ENCODE results near the gene ABCB7.
"Not testable (repeated sequence)": the region's sequence is repeated elsewhere in the genome, so short reads cannot be mapped to it uniquely, and the experiment has no call there.

The ABCB7 gene

DNA sequence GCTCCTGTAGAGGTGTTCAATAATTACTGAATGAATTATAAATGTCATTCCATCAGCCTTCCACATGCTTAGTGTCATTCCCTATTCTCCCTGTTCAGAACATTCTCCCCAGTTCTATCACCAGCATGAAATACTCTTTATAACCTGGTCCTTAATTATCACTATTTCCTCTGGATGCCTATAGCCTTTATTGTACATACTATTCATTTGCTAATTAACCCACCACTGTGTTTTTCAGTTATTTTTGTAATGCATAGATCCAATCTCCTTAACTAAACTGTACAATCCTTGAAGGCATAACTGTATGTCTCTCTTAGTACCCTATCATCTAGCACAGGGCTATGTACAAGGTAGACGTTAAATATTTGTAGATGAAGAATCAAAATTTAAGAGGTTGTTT is 1.2 kb downstream of the ABCB7 start:
- H3K4me3 ChIP-seq (ENCODE audit: control insufficient read depth, low read depth, low read length), result no peak overlapping the region
- no peak for DNase-seq (ENCODE audit: low read depth)
- TF ChIP-seq, protein P1, sequence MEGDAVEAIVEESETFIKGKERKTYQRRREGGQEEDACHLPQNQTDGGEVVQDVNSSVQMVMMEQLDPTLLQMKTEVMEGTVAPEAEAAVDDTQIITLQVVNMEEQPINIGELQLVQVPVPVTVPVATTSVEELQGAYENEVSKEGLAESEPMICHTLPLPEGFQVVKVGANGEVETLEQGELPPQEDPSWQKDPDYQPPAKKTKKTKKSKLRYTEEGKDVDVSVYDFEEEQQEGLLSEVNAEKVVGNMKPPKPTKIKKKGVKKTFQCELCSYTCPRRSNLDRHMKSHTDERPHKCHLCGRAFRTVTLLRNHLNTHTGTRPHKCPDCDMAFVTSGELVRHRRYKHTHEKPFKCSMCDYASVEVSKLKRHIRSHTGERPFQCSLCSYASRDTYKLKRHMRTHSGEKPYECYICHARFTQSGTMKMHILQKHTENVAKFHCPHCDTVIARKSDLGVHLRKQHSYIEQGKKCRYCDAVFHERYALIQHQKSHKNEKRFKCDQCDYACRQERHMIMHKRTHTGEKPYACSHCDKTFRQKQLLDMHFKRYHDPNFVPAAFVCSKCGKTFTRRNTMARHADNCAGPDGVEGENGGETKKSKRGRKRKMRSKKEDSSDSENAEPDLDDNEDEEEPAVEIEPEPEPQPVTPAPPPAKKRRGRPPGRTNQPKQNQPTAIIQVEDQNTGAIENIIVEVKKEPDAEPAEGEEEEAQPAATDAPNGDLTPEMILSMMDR (IDR thresholded peaks at IDR 0.05; ENCODE audit: control insufficient read depth, insufficient read depth, low read depth, low read length, missing control alignments), result no peak

DNA sequence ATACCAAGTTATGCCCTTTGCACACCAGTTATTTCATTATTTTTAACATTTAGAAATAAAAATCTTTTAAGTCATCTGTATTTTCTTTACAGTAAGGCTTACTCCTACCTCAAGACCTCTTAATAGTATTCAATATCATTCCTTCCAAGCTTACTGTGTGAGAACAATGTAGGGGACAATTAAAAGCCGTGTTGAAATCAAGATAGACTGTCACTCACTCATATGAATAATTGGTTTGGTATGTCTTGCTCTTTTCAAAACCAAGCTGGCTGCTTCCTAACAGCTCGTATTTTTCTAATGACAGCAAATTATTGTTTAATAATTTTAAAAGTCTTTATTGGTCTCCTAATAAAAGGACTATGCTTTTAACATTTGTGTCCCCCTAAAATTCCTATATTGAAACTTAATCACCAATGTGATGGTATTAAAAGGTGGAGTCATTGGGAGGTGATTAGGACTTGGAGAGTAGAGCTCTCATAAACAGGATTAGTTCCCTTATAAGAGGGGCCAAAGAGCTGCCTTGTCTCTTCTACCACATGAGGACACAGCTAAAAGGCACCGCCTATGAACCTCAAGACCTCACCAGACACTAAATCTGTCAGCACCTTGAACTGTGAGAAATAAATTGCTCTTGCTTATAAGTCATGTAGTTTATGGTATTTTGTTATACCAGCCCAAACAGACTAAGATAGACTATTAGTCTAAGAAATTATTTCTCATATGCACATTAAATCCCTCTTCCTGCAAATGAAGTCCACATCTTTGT is 4.1 kb downstream of the ABCB7 start:
- DNase-seq (ENCODE audit: low read depth), result no peak
- H3K4me3 ChIP-seq (ENCODE audit: control insufficient read depth, low read depth, low read length), result no peak overlapping the region
- TF ChIP-seq, protein P1 (IDR thresholded peaks at IDR 0.05; ENCODE audit: control insufficient read depth, insufficient read depth, low read depth, low read length, missing control alignments), result no peak

DNA sequence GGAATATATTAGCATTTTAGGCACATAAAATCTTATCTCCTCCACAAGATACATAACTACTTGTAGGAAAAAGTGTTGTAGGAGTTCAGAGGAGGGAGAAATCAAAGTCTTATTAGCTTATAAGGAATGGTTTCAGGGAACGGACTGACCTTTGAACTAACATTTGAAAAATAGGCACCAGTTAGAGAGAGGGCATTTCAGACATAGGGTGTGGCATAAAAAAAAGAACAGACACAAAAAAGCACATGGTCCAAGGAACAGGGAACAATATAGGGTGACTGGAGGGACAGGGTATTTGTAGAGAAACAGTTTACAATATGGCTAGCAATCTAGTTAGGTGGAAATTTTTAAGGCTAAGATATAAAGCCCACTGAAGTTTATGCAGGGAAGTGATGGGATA is 6.4 kb downstream of the ABCB7 start:
- no peak overlapping the region for H3K4me3 ChIP-seq (ENCODE audit: control insufficient read depth, low read depth, low read length)
- no peak for DNase-seq (ENCODE audit: low read depth)
- TF ChIP-seq, protein P1 (IDR thresholded peaks at IDR 0.05; ENCODE audit: control insufficient read depth, insufficient read depth, low read depth, low read length, missing control alignments), result no peak

DNA sequence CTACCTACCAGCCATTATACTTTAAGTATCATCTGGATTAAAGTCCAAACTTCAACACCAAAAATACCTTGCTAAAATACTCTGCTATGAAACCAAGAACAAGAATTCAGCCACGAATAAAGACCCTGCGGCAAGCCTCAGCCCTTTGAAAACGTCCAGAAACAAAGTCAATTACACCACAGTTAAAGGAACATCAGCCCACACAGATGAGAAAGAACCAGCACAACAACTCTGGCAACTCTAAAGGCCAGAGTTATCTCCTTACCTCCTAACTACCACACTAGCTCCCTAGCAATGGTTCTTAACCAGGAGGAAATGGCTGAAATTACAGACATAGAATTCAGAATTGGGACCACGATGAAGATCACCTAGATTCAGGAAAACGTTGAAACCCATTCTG is 23.4 kb downstream of the ABCB7 start:
- DNase-seq (ENCODE audit: low read depth), result no peak
- TF ChIP-seq, protein P1 (IDR thresholded peaks at IDR 0.05; ENCODE audit: control insufficient read depth, insufficient read depth, low read depth, low read length, missing control alignments), result no peak
- no peak overlapping the region for H3K4me3 ChIP-seq (ENCODE audit: control insufficient read depth, low read depth, low read length)

DNA sequence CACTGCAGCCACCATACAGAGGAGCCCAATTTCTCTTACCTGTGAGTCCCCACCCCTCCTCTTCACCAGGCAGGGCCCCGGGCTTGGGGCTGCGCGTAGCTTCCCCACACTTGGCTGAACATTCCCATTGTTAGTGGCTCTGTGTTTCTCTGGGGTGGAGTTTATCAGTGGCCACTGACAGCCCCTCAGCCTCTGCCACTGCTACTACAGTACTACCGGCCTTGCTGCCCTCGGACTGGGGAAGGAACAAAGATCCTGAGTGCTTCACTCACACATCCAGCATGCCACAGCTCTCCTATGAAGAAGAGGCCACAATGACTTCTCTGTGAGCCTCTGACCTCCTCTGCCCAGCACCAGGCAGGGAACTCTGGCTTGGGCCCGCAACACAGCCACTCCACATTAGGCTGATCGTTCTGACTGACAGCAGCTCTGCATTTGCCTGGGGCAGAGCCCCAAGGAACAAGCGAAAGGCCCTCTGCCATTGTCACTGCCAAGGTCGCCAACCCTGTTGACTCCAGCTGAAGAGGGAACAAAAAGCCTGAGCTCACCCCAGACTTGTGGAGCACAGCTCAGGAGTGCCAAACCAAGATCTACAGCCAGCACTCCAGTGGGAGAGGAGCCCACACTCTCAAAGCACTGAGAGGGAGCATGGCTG is 24.0 kb downstream of the ABCB7 start:
- H3K4me3 ChIP-seq (ENCODE audit: control insufficient read depth, low read depth, low read length), result no peak overlapping the region
- DNase-seq (ENCODE audit: low read depth), result no peak
- TF ChIP-seq, protein P1 (IDR thresholded peaks at IDR 0.05; ENCODE audit: control insufficient read depth, insufficient read depth, low read depth, low read length, missing control alignments), result no peak

DNA sequence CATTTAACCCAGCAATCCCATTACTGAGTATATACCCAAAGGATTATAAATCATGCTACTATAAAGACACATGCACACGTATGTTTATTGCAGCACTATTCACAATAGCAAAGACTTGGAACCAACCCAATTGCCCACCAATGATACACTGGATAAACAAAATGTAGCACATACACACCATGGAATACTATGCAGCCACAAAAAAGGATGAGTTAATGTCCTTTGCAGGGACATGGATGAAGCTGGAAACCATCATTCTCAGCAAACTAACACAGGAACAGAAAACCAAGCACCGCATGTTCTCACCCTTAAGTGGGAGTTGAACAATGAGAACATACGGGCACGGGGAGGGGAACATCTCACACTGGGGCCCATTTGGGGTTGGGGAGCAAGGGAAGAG is 27.0 kb downstream of the ABCB7 start:
- not testable (repeated sequence) for H3K4me3 ChIP-seq (ENCODE audit: control insufficient read depth, low read depth, low read length)

DNA sequence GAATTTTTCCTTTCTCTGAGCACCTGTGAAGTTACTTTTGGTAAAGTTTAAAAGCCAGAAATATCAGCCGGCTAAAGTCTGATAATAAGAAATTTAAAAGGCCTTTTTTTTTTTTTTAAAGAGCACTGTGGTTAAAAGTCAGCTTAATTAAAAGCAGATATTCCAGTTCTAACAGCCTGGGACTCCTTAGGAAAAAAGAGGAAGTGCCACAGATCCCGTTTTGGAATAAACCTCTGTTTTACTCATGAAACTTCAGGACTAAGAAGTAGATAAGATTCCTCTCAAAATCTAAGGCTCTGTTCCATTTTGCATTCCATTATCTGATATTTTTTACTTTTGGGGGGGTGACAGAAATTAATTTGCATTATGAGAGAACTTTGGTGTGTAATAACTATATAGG is 37.8 kb downstream of the ABCB7 start:
- TF ChIP-seq, protein P1 (IDR thresholded peaks at IDR 0.05; ENCODE audit: control insufficient read depth, insufficient read depth, low read depth, low read length, missing control alignments), result no peak
- no peak for DNase-seq (ENCODE audit: low read depth)
- H3K4me3 ChIP-seq (ENCODE audit: control insufficient read depth, low read depth, low read length), result no peak overlapping the region

More for the DNA sequence above, 27.0 kb downstream of the ABCB7 start:
- not testable (repeated sequence) for DNase-seq (ENCODE audit: low read depth)
